ENCODE results near the gene MLPH. TPM values are rescaled to one million over a fixed set of nuclear protein-coding genes. Genes with fewer than 3 reads are reported as not detected.

Gene MLPH
- 11.6 and 50.9 TPM in 2 replicates for total RNA-seq

GRCh38 chr2:237486819-237487448, at the start of gene MLPH:
TSS of gene MLPH (plus strand) at chr2:237487251. CDS start at chr2:237493427, 6,176 bp downstream.

DNA sequence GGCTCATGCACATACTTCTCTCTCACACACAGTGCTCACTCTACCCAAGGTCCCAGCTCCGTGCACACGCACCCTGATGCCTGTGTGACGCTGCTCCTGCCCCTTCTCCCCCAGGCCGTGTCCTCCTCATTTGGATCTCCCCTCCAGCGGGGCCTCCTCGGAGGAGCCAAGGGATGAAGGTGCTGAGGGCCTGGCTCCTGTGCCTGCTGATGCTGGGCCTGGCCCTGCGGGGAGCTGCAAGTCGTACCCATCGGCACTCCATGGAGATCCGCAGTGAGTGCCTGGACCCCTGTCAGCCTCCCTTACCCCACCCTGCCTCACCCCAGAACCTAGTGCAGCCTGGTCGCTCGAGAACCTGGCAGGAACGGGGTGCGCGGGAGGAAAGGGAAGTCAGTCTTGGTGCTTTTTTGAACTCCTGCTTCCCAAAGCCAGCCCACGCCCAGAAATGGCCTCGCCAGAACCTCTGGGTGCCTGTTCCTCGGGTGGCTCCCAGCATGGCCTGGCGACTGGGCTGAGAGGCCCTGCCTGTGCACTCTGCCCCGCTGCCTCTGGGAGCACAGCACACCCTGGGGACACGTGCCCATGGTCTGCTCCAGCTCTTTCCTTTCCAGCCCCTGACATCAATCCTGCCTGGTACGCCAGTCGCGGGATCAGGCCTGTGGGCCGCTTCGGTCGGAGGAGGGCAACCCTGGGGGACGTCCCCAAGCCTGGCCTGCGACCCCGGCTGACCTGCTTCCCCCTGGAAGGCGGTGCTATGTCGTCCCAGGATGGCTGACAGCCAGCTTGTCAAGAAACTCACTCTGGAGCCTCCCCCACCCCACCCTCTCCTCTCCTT, 79.6 kb downstream of the MLPH start, which contains the start of gene PRLH:
Gene PRLH (plus strand): TSS at position 174 of the 835 bp plus-strand sequence. CDS start 0 bp downstream, at position 174.

DNA sequence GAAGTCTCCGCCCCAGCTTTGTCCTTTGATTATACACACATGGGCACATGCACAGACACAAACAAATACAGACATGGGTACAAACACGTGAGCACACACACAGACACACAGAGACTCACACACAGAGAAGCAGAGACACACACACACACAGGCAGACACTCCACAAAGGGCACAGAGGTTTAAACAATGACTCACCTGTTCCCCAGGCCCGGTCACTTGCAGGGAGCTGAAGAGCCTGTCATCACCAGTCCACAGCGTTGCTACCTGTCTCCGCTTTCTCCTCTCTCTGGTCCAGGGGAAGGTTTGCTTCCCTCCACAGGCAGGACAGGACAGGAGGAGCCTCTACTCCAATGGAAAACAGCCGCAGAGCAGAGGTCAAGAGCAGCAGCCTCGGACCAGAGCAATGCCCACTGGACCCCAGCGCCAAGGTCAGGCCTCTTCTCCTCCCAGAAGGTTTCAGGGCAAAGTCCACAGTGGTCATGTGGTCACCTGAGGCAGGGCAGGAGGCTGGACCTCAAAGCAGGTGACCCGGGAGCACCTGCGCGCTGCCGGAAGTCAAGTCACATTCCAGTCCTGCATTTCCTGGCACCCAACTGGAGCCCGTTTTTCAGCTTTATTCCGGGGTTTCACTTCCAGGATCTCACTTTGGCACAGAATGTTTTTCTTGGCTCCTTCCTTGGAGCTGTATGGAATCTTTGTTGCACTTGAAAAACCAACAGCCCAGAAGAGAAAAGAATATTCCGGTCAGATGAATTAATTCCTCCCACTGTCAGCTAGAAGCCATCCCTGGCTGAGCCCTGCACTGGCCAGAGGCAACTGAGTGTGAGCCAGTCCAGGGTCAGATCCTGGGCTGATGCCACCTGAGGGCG, 103.5 kb downstream of the MLPH start, which contains the start of gene RAB17:
Gene RAB17 (minus strand): TSS at position 463 of the 869 bp plus-strand sequence. CDS start 4,580 bp downstream, outside the sequence.

Other genes starting within 250 kb of the MLPH start
- gene COL6A3, start 73.1 kb upstream of the MLPH start, total RNA-seq: 1,689 and 3,192 TPM in 2 replicates
- gene PRLH, start 79.3 kb downstream of the MLPH start, total RNA-seq: not detected in 2 replicates
- 0.59 and 0.60 TPM in 2 replicates for gene RAB17, start 103.5 kb downstream of the MLPH start, total RNA-seq
- 46.3 and 106 TPM in 2 replicates for gene LRRFIP1, start 140.3 kb downstream of the MLPH start, total RNA-seq

Data from smooth muscle cell of the umbilical artery (primary cell).